Measurements from ENCODE around the gene CCR9.

The CCR9 gene

DNA sequence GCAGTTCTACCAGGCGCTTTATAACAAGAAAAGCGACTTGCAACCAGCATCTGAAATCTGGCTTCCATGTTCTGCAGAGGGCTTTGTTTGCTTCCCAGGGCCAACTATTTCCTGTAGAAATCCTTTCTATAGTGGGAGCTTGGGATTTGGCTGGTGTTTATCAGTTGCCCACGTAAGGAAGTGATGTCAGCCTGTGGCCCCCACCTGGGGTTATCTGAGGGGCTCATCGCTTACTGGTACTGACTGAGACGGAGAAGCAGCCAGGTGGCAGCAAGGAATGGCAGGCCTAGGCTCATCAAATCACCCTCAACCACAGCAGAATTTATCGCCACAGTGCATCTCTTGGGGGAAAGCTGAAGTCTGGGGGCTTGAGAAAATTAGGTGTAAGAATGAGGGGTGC is 14.6 kb upstream of the CCR9 start:
- DNase-seq (ENCODE audit: low read depth in 2 of 3, low spot score in 2 of 3) = no peak

DNA sequence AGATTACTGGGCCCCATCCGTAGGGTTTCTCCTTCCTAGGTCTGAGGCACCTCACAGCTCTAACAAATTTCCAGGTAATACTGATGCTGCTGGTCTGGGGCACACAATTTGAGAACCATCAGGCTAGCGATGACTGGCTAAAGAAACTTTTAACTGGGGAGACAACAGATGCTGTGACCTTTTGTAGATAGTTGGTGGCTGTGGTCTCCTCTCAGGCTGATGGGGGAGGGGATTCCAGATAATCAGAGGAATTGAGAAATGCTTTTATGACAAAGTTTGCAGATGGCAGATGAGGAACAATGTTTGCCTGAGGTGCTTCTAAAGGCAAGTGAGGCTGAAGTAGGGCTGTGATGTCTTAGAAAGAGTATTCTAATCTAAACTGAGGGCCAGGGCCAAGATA is 13.8 kb upstream of the CCR9 start:
- no peak for DNase-seq (ENCODE audit: low read depth in 2 of 3, low spot score in 2 of 3)

DNA sequence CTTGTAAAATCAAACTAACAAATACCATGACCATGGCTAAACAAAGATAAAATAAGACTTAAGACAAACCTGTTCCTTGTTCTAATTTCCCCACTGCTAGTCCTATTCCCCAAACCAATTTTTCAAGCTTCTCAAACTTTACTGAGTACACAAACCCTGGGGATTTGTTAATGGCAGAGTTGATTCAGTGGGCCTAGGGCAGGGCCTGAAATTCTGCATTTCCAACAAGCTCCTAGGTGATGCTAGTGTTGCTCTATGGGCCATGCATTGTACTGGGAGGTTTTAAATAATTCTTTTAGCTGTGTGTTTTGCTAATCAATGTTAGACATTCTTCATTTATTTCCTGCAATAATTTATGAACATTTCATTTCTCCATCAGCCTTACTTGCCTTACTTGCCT is 13.3 kb upstream of the CCR9 start:
- no peak for DNase-seq (ENCODE audit: low read depth in 2 of 3, low spot score in 2 of 3)

DNA sequence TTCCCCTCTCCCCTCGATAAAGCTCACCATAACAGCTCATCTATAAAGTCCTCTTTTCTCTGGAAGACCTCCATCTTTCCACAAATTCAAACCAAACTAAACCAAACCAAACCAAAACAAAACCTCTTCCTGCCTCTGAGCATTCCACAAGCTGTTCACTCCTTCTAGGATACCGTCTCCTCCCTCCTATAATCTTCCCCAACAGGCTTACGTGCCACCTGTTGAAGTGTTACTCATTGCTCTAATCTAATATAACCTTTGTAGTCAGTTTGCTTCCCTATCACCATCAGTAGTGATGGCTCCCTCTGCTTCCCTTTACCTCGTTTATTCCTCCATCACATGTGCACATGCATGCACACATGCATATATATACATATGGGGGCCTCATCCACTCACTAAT is 12.7 kb upstream of the CCR9 start:
- no peak for DNase-seq (ENCODE audit: low read depth in 2 of 3, low spot score in 2 of 3)

DNA sequence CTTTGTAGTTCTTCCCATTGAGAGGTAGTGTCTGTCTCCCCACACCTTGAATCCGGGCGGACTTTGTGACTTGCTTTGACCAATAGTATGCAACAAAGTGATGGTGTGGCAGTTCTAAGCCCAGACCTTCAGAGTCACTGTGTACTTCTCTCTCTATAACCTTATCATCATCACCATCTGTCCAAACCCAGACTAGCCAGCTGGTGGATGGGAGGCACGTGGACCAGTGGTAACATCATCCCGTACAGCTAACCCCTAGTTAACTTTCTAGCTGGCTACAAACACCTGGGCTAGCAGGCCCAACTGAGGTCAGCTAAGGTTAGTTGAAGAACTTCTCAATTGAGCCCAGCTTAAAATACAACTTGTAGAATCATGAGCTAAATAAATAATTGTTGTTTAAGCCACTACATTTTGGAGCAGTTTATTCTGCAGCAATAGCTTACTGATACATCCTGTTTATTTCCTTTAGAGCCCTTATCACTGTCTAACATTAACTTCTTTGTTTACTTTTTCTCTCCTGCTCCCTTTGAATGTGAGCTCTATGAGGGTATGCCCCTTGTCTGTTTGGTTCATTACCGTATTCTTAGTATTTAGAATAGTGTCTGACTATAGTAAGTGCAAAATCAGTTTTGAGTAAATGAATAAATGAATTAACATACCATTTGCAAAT is 11.5 kb upstream of the CCR9 start:
- no peak for DNase-seq (ENCODE audit: low read depth in 2 of 3, low spot score in 2 of 3)

DNA sequence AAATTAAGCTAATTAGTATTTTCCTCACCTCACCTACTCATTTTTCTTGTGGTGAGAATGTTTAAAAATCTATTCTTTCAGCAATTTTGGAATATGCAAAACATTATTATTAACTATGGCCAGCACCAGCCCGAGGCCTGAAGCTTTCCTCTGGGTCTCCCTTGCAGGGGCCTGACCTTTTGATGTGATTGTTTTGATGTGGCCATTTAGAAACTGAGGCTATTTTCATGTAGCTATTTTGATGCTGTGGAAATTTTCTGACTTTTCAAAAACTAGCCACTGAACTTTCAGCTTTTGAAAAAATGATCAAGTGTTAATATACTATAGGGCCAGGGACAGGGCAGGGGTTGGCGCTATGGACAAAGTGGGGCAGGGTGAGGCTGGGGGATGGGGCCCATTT is 8.2 kb upstream of the CCR9 start:
- no peak for DNase-seq (ENCODE audit: low read depth in 2 of 3, low spot score in 2 of 3)

DNA sequence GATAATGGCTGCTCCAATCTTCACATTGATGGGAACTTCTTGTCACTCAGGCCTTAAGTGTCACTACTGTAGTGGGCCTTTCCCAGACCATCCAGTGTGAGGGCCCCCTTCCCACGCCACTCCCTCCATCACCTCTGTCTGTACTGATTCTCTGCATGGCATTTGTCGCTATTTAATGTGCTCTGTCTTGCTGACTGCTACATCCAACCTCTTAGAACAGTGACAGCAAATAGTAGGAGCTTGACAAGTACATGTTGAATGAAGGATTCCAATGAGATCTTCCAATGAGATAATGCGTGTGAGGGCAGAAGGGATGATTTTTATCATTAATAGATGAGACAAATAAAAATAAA is 5.6 kb upstream of the CCR9 start:
- DNase-seq (ENCODE audit: low read depth in 2 of 3, low spot score in 2 of 3) = no peak

DNA sequence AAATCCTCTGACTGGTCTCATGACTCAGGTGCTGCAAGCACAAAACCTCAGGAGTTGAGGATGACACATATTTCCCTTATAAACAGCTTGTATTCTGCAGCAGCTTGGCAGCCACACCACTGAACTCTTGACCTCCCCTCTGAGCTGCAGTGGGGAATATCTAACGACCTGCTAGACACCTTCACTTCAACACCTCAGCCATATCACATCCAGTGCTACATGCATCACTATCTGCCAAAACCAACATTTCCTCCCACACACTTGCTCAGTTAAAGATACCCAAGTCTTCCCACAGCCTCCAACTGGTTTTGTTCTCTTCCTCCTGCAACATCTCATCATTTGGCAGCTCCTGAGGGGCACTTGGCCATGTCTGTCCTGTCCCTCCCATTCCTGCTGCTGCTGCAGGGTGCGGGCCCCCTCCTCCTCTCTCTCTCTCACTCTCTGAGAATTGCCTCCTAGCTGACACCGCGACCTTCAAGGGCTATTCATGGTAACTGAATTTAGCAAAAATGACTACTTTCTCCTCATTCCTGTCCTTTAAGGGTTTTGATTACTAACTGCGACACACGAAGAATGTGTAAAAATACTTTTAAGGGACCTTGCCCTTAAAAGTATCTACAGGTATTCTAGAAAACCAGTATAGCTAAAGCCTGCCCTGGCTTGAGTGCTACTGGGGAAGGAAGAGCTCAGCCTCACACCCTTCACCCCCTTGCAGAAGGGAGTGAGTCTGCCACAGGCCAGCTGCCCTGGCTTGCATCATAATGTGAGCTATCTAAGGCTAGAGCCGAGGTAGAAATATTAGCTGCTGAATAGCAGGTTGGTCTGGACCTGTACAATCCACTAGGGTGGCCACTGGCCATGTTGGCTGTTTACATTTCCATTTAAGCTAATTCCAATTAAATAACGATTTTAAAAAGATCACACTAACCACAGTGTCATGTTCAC is 5.0 kb upstream of the CCR9 start:
- peak in 1 of 3 experiments; percentile 31 for DNase-seq (ENCODE audit: low read depth in 2 of 3, low spot score in 2 of 3)

DNA sequence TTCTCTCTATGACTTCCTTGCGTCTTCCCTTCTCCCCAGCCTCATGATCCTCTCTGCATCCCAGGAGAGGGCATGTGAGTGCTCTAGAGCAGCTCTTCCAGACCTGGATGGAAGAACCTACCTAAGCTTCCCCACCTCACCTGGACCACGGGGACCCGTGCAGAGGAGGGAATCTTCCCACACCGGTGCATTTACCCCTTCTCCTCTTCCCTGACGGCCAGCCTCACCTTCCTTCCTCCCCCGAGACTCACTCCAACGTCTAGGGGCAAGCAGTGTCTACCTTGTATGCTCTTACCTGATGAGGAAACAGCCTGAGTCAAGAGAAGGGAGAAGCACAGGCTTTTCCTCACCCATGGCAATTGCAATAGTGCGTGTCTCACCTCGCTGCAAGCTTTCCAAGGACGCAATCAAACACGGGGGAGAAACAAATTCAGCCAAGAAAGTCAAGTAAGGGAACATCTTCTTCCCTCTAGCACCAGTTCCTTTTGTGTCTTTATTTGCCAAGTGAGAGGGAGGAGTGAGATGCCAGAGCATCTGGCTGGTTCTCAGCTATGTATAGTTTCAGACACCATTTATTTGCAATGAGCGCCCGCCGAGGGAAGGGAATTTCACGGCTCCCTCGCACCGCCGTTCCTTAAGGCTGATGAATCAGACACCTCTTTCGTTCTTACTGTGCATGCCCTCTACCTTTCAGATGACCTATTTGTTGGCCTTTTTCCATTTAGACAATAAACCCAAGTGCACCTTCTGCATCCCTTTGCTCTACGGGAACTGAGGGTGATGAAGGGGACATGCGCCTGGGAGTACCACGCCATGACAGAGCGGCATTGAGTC is 1.8 kb upstream of the CCR9 start:
- no peak for DNase-seq (ENCODE audit: low read depth in 2 of 3, low spot score in 2 of 3)

DNA sequence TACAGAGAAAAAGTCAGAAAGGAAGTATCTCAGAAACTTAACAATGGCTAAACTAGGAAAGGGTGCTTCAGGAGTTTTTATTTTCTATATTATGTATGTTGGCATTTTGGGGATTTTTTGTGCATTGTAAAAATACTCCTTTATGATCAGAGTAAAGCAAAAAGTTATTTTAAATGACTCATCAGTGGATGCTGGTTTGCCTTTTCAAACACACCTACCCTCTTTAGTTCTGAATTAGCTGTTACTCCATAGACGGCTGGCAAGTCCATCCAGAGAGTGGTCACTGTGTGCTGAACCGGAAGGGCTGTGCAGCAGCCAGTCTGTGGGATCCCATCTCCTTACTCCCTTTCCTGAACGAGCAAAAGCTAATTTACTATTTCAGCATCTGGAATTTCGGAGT is 942 bp downstream of the CCR9 start:
- DNase-seq (ENCODE audit: low read depth in 2 of 3, low spot score in 2 of 3) = no peak

DNA sequence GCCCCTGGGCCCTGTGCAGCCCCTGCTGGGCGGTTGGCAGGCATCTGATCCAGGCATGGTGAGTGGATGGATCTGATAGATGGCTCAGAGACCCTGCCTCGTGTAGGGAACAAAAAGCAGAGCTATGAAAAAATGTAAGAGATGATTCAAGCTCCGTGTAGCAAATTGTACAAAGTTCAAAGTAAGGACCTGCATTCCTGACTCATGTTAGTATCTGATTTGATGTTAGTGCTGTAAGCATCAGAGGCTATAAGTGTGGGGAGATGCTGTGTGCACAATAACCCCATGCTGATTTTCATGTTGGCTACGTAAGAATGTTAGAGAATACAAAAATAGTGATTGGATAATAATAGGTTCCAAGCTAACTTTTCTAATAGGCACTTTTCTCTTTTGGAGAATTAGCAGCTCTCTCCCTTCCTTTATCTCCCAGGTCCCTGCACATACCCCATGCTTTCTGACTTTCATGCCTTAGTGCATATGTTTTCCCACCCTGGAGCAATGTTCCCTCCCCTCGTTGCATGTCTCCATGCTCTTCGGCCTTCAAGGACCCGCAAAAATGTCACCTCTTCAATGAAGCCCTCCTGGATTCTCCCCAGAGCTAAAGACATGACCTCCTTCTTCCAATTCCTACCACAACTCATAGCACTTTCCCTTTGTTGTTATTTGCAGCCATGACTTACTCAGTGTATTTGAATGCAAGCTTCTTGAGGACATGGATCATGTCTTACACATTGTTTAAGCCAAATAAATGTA is 1.6 kb downstream of the CCR9 start:
- DNase-seq (ENCODE audit: low read depth in 2 of 3, low spot score in 2 of 3) = no peak

DNA sequence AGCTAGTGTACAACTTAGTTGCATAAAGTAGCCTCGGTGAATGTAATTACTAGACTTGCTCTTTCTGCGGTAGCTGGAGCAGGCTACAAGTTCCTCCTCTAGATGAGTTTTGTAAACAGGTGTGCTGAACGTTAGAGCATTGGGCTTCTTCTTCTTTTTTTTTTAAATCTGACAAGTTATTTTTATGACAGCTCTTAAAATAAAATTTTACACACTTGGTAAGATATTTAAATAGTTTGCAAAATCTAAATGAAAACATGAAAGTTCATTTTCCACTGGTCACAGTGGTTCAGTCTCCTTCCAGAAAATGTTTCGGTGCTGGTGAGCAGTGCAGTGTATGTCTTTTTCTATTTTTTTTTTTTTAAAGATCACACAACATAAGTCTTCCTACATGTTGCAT is 3.0 kb downstream of the CCR9 start:
- no peak for DNase-seq (ENCODE audit: low read depth in 2 of 3, low spot score in 2 of 3)

DNA sequence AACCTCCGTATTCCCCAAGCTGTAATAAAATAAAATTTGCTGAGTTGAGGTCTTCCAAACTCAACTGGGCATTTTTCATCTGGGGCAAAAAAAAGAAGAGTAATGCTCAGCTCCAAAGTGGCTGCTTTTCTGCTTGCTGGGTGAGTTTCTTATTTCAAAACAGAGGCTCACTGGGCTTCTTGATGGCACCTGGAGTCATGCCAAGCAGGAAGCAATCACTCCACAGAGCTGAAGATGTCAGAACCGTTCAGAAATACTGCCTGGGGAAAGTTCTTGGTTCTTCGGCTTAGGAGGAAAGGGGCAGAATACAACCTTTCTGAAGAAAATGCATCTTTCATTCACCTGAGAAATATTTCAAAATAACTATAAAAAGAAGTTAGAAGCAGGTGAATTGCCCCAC is 4.1 kb downstream of the CCR9 start:
- no peak for DNase-seq (ENCODE audit: low read depth in 2 of 3, low spot score in 2 of 3)

DNA sequence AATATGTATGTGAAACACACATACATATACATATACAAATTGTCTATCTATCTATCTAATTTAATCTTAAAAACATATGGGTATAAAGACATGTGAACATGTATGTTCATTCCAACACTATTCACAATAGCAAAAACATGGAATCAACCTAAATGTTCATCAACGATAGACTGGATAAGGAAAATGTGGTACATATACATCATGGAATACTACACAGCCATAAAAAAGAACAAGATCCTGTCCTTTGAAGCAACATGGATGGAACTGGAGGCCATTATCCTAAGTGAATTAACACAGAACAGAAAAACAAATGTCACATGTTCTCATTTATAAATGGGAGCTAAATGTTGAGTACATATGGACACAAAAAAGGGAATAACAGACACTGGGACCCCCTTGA is 5.8 kb downstream of the CCR9 start:
- DNase-seq (ENCODE audit: low read depth in 2 of 3, low spot score in 2 of 3) = no peak

DNA sequence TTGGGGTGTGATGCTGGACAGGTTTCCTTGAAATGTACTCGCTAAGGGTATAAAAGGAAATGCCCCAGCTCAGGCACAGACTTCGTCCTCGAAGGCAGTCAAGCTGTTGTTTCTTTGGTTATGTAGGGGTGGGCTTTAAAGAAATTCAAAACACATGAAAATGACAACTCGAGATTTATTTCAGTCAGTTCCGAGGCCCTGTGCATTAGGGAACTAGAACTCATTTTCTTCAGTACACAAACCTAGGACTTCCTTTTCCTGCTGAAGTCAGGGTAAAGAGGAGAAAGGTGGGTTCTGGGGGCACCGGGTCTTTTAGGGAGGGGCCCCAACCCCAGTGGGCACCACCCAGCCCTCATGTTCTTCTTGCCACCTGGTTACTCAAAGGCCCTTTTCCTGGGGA is 7.7 kb downstream of the CCR9 start:
- no peak for DNase-seq (ENCODE audit: low read depth in 2 of 3, low spot score in 2 of 3)

DNA sequence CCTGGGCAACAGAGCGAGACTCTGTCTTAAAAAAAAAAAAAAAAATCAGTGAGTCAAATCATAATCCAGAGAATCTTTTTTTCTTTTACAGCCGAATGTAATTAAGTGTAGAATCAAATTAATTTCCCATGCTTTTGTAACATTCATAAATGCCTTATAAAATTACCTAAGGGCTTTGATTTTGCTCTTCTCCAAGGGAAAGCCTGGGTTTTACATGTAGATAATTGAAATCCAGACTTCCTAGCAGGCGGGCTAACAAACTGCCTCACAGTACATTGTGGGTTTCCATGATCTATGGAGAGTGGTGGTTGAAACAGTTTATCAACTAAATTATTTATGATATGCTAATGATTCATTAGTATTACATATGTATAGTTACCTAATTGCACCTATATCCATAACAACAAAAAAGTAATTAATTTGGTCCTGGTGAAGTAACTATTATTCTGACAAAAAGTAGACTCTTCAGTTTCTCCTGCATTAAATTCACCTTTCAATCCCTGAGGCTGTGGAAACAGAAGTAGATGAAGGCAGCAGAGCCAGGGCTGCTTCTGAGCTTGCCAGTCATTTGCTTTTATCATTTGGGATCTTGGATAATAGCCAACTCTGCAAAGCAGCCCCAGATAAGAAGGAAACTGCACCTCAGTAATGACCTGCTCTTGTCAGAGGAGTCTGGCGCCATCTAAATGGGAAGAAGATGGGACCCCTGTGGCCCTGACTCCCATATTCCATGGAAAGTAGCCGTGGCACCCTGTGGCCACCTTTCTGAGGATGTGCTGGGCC is 9.5 kb downstream of the CCR9 start:
- no peak for DNase-seq (ENCODE audit: low read depth in 2 of 3, low spot score in 2 of 3)

DNA sequence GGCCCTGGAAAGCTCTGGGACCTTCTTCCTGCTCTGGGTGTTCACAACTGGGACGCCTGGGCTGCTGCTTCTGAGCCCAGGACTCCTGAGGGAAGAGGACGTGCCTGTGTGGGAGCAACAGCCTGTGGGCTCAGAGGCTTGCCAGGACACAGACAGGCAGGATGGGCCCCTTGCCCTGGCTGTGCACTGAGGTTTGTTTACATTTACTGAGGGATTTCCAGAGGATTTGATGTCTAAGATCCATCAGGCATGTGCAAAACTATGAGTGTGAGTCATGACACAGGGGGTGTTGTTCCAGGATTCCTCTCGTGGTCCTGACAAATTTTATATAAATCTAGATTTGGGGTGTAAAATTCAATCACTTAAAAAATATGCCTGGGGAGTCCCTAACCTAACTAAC is 10.6 kb downstream of the CCR9 start:
- DNase-seq (ENCODE audit: low read depth in 2 of 3, low spot score in 2 of 3) = no peak

DNA sequence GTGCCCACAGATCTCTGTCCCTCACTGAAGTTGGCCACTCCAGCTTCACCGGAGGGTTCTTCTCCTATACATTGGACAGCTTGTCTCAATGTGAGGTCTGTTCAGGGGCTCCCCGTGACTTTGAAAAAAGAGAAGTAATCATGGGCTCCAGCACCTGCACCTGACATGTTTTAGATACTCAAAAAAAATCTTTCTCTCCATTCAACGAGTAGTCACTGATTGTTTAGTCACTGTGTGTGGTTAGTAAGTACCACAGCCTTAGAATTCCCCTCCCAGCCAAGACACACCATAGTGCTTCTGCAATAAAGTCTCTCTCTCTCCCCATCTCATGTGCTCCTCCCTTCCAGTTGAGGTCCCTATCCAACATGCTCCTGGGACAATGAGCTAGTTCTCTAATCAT is 18.6 kb downstream of the CCR9 start:
- no peak for DNase-seq (ENCODE audit: low read depth in 2 of 3, low spot score in 2 of 3)

DNA sequence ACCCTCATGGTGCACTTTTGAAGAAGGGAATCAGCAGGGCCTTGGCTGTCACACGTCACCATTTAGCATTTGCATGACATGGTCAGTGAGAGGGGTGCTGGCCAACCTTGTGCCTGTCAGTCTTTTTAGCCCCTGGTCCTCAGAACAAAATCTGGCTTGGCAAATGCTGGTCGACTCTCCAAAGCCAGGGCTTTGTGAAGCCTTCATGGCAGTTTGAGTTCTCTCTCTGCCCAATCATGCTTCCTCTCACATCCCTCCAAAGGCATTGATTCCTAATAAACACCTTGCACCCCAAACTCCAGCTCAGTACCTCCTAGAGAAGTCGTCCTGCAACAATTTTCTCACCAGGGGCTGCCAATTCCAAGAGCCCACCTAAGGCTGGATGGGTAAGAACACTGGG is 19.4 kb downstream of the CCR9 start:
- no peak for DNase-seq (ENCODE audit: low read depth in 2 of 3, low spot score in 2 of 3)

DNA sequence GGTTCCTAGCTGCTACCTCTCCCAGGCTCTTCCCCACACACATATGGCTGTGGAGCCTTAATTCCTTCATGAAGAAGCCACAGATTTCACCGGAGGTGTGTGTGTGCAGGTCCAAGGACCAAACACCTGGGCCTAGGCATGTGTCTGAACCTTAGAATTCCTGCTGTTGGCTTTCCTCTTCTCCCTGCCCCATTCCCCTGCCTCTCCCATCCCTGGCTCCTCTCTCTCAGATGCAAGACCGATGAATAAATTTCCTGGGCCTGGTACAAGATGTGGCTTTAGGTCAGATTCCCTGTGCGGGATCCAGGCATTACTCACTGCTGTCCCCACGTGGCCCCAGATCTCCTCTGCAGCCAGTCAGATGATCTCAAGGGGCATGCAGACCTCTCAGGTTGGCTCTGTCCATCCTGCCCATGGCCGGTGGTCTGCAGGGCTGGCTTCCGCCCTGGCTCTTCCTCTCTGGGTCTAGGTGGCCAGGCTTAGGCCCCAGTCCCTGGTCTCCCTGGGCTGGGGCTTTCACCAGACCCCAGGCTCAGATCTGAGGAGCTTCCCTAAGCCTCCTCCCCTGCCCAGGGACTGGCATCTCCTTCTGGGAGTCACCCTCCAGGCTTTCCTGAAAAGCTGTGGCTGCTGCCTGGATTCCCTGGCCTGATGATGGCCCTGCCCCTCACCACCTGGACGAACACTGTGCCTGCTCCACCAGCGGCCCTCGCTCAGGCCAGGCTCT is 20.5 kb downstream of the CCR9 start:
- DNase-seq (ENCODE audit: low read depth in 2 of 3, low spot score in 2 of 3) = no peak
